ENCODE measurements around the gene TREML1.
"Not testable (repeated sequence)": the region's sequence is repeated elsewhere in the genome, so short reads cannot be mapped to it uniquely, and the experiment has no call there.

Gene TREML1

GRCh38 chr6:41125282-41125681, 28.9 kb downstream of the TREML1 start:
- TF ChIP-seq, protein P1, sequence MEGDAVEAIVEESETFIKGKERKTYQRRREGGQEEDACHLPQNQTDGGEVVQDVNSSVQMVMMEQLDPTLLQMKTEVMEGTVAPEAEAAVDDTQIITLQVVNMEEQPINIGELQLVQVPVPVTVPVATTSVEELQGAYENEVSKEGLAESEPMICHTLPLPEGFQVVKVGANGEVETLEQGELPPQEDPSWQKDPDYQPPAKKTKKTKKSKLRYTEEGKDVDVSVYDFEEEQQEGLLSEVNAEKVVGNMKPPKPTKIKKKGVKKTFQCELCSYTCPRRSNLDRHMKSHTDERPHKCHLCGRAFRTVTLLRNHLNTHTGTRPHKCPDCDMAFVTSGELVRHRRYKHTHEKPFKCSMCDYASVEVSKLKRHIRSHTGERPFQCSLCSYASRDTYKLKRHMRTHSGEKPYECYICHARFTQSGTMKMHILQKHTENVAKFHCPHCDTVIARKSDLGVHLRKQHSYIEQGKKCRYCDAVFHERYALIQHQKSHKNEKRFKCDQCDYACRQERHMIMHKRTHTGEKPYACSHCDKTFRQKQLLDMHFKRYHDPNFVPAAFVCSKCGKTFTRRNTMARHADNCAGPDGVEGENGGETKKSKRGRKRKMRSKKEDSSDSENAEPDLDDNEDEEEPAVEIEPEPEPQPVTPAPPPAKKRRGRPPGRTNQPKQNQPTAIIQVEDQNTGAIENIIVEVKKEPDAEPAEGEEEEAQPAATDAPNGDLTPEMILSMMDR (conservative IDR thresholded peaks at IDR 0.05; ENCODE audit: control insufficient read depth, insufficient read depth, low read depth, low read length) = no peak
- DNase-seq (ENCODE audit: low read depth) = no peak
- H3K4me3 ChIP-seq (ENCODE audit: control insufficient read depth, low read depth, low read length) = no peak overlapping the region

DNA sequence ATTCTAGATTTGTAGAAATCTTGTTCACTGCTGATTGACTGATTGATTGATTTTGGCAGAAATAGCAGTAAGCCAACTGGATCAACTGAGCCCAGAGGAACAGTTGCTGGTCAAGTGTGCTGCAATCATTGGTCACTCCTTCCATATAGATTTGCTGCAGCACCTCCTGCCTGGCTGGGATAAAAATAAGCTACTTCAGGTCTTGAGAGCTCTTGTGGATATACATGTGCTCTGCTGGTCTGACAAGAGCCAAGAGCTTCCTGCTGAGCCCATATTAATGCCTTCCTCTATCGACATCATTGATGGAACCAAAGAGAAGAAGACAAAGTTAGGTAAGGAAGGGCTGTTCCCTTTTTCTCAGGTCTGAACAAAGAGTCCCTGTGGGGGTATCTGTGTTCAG, 31.2 kb downstream of the TREML1 start:
- DNase-seq (ENCODE audit: low read depth) = no peak
- no peak overlapping the region for H3K4me3 ChIP-seq (ENCODE audit: control insufficient read depth, low read depth, low read length)
- TF ChIP-seq, protein P1 (conservative IDR thresholded peaks at IDR 0.05; ENCODE audit: control insufficient read depth, insufficient read depth, low read depth, low read length) = no peak

GRCh38 chr6:41122373-41122772, 31.8 kb downstream of the TREML1 start:
- H3K4me3 ChIP-seq (ENCODE audit: control insufficient read depth, low read depth, low read length) = no peak overlapping the region
- peak; percentile 10 for DNase-seq (ENCODE audit: low read depth)
- TF ChIP-seq, protein P1 (conservative IDR thresholded peaks at IDR 0.05; ENCODE audit: control insufficient read depth, insufficient read depth, low read depth, low read length) = no peak

- no peak for DNase-seq (ENCODE audit: low read depth)
- TF ChIP-seq, protein P1 (conservative IDR thresholded peaks at IDR 0.05; ENCODE audit: control insufficient read depth, insufficient read depth, low read depth, low read length) = no peak
- H3K4me3 ChIP-seq (ENCODE audit: control insufficient read depth, low read depth, low read length) = no peak overlapping the region
Observed at GRCh38 chr6:41120058-41120457, 34.1 kb downstream of the TREML1 start.

DNA sequence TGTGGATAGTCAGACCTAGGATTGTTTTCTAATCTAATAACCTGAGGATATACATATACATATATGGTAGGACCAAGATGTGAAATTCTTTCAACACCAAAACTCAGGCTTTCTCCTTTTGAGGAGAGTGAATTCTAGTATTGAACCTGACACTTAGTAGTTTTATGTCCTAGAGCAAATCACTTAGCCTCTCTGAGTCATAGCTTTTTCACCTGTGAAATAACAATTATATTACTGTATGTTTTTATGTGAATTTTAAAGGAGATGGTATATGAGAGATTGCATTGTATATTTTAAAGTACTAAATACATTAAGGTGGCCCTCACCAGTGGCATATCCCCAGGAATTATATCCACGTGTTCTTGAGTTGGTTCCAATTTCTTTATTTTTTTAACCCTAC, 34.6 kb downstream of the TREML1 start:
- no peak for DNase-seq (ENCODE audit: low read depth)
- TF ChIP-seq, protein P1 (conservative IDR thresholded peaks at IDR 0.05; ENCODE audit: control insufficient read depth, insufficient read depth, low read depth, low read length) = no peak
- H3K4me3 ChIP-seq (ENCODE audit: control insufficient read depth, low read depth, low read length) = no peak overlapping the region

DNA sequence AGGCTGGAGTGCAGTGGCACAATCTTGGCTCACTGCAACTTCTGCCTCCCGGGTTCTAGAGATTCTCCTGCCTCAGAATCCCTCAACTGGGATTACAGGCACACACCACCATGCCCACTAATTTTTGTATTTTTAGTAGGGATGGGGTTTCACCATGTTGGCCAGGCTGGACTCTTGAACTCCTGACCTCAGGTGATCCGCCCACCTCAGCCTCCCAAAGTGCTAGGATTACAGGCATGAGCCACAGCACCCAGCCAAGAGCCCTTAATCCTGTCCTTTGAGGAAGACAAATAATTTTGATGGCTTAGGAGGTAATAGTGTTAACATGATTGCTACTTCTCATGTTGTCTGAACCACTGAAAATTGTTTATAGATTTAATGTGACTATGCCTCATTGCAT, 39.1 kb downstream of the TREML1 start:
- not testable (repeated sequence) for H3K4me3 ChIP-seq (ENCODE audit: control insufficient read depth, low read depth, low read length); DNase-seq (ENCODE audit: low read depth)

- TF ChIP-seq, protein P1 (conservative IDR thresholded peaks at IDR 0.05; ENCODE audit: control insufficient read depth, insufficient read depth, low read depth, low read length) = no peak
- no peak overlapping the region for H3K4me3 ChIP-seq (ENCODE audit: control insufficient read depth, low read depth, low read length)
Observed at GRCh38 chr6:41111017-41111416, 43.1 kb downstream of the TREML1 start.

More at GRCh38 chr6:41111017-41111416, 43.1 kb downstream of the TREML1 start:
- DNase-seq (ENCODE audit: low read depth) = no peak

All from fibroblast of mammary gland (primary cell).